AG04449 (cell line): ENCODE measurements around the gene DBNL.
A peak's percentile ranks its signal among the peaks of the same experiment; 100 is the strongest.
"Not testable (repeated sequence)": the region's sequence is repeated elsewhere in the genome, so short reads cannot be mapped to it uniquely, and the experiment has no call there.

Experiments used
- CTCF ChIA-PET: fragments of 350-600 bp; formaldehyde crosslinking; extraction: SDS; loops from one replicate; lab custom pipeline; 2021; ENCODE audit warnings: antibody characterized with exemption; lab: Yijun Ruan, JAX
- POLR2A ChIA-PET: fragments of 400-600, 350-600 bp; formaldehyde crosslinking; extraction: SDS; loops from one replicate; lab custom pipeline; 2020; ENCODE audit warnings: antibody characterized with exemption, inconsistent platforms; lab: Yijun Ruan, JAX
- DNase-seq: peaks from one replicate; pipeline ENCODE4 v3.0.0-alpha.2; 2010; ENCODE audit warnings: low read depth, low spot score
- H3K4me3 ChIP-seq: 2 replicates; pipeline ENCODE4 v1.5.1; 2011; ENCODE audit warnings: low read depth, mild to moderate bottlenecking, control low read depth, low read length
- TF ChIP-seq, protein P1 (sequence below): IDR thresholded peaks from one replicate; pipeline ENCODE4 v1.5.1; 2011; ENCODE audit warnings: mild to moderate bottlenecking, moderate library complexity, low read length, control low read depth, inconsistent platforms; ENCODE audit not compliant: insufficient read depth; ENCODE audit errors: missing control alignments

DBNL gene

DNA sequence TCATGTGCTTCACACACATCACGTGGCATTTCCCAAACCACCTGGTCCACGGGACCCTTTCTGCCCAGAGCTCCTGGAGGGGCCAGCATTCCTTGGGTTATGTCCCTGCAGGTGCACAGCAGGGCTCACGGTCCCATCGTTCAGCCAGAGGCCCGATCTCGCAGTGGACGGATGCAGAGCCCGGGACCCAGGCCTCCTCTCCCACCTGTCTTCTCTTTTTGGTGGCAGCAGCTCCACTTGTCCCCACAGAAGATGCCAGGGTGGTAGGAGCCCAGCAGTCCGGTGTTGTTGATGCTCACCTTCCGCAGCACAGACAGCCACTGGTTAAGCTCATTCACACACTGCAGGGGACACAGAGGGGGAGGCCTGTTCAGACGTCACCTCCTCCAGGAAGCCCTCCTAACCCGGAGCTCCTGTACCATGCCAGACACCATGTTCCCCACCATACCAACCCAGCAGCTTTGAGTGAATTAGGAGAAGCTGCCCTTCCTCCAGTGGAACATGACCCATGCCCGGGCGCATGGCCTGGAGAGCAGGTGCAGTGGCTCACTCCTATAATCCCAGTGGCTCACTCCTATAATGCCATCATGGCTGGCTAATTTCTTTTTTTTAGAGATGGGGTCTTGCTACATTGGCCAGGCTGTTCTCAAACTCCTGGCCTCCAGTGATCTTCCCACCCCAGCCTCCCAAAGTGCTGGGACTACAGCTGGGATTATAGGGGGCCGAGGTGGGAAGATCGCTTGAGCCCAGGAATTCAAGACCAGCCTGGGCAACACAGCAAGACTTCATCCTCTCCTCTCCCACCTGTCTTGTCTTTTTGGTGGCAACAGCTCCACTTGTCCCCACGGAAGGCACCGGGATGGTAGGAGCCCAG is 10.3 kb upstream of the DBNL start:
- POLR2A ChIA-PET, CTCF ChIA-PET, DNase-seq, H3K4me3 ChIP-seq: not testable (repeated sequence)

DNA sequence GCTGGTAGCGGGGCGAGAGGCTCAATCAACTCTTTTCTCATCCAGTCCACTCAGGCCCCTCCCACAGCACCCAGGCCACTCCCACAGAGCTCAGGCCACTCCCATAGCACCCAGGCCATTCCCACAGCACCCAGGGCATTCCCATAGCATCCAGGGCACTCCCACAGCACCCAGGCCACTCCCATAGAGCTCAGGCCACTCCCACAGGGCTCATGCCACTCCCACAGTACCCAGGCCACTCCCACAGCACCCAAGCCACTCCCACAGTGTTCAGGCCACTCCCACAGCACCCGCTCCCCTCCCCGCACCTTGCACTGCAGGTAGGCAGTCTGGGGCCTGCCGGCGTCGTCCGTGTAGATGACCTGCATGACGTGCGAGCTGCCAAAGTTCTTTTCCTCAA is 8.1 kb upstream of the DBNL start:
- POLR2A ChIA-PET: interaction anchor here (0.6 kb wide), 1 partner anchor 418 kb away, joined by 3 read pairs; no protein-coding TSS in a partner anchor
- DNase-seq, H3K4me3 ChIP-seq, CTCF ChIA-PET: not testable (repeated sequence)

DNA sequence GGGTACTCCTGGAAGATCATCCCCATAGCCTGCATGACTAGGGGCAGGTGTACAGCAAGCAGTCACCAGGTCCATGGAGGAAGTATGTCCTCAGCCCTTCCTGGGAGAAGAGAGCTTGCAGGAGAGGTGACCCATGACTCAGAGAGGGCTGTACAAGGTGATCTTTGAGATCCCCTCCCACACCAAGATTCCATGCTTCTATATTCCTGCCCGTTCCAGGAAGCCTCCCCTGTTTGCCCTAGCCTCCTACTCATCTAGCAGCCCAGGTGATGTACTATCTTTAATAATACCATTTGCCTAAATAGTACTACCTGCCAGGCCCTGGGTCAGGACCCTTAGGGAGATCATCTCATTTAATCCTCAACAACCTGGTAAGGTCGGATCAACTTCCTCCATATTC is 6.6 kb upstream of the DBNL start:
- H3K4me3 ChIP-seq, POLR2A ChIA-PET, CTCF ChIA-PET, DNase-seq: not testable (repeated sequence)

DNA sequence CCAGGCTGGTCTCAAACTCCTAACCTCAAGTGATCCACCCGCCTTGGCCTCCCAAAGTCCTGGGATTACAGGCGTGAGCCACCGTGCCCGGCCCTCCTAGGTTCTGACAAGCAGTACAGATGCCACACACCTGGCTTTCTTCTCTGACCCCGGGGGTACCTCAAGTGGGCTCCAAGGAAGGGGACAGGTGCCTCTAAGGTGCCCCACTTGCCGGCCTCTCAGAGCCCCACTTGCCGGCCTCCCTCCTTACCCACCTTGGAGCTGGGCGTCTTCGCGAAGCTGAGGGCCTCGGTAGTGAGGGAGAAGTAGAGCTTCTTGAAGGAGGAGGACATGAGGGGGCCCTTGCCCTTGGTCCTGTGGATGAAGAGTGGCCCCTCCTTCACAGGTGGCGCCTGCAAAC is 5.9 kb upstream of the DBNL start:
- ChIA-PET POLR2A (interaction anchor here (0.6 kb wide), 1 partner anchor 31 kb away, joined by 4 read pairs; no protein-coding TSS in a partner anchor), CTCF (interaction anchor here (0.6 kb wide), 1 partner anchor 19 kb away, joined by 3 read pairs; no protein-coding TSS in a partner anchor)
- not testable (repeated sequence) for DNase-seq, H3K4me3 ChIP-seq

DNA sequence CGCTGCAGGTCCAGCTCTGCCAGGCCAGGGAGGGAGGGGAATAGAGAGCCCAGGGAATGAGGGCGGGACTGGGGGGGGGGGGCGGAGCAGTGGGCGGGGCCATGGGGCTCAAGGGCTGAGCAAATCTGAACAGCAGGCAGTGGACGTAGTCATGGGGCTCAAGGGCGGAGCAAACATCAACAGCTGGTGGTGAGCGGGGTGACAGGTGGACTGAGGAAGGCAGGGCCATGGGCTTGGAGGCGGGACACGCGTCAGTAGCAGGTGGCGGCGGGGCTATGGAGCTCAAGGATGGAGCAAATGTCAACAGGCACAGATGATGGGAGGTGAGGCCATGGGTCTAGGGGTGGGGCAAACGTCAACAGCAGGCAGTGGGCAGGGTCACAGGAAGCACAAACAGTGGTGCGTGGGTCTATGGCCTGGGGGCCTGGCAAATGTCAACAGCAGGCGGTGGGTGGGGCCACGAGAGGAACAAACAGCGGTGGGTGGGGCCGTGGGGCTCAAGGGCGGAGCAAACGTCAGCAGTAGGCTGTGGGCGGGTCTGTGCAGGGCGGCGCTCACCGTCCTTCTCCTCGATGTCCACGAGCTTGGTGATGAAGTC is 5.4 kb upstream of the DBNL start:
- not testable (repeated sequence) for DNase-seq, H3K4me3 ChIP-seq
- ChIA-PET CTCF (interaction anchor here (0.6 kb wide), 1 partner anchor 19 kb away, joined by 3 read pairs; no protein-coding TSS in a partner anchor), POLR2A (interaction anchor here (0.6 kb wide), 1 partner anchor 30 kb away, joined by 4 read pairs; no protein-coding TSS in a partner anchor)

DNA sequence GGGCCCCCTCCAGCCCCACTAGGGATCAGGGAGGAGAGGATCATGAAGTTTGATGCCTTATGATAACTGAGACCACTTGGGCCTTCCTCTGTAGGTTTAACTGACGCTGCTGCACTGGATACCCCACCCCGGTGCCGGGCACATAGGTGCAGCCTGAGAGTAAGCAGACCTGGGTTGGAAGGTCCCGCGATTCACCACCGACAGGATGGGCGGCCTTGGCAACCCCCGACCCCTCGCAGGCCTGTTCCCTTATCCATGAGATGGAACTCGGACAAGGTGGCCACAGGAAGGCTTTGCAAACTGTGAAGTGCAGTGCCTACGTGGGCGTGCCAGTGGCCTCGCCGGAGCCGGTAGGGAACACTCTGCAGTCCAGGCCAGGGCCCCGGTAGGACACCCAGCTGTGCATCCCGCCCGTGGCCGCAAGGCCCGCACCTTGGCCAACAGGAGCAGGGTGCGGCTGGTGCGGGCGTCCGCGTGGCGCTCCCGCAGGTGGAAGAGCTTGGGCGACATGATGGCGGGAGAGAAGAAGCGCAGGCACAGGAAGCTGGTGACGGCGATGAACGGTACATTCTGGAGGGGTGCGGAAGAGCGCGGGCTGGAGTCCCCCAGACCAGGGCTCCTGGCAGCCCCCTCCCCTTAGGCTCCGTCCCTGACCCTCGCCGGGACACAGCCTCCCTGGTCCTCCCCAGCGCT is 4.6 kb upstream of the DBNL start:
- POLR2A ChIA-PET, DNase-seq, H3K4me3 ChIP-seq, CTCF ChIA-PET: not testable (repeated sequence)

DNA sequence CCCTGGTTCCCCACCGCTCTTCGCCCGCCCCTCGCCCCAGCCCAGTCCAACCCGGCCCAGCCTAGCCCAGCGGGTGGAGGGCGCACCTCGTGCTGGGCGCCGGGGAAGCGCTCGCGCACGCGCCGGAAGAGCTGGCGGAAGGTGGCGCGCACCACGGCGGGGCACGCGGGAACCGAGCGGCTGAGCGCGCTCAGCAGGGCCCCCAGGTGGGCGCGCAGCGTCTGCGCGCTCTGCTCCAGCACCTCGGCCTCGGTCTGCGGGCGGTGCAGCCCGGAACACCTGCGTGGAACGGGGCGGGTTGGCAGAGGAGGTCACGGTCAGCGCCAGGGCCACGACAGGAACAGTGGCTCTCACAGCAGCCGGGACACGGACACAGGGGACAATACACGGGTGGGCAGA is 4.0 kb upstream of the DBNL start:
- POLR2A ChIA-PET, CTCF ChIA-PET, DNase-seq: not testable (repeated sequence)
- H3K4me3 ChIP-seq: peak overlapping the region; percentile 41
- TF ChIP-seq, protein P1, sequence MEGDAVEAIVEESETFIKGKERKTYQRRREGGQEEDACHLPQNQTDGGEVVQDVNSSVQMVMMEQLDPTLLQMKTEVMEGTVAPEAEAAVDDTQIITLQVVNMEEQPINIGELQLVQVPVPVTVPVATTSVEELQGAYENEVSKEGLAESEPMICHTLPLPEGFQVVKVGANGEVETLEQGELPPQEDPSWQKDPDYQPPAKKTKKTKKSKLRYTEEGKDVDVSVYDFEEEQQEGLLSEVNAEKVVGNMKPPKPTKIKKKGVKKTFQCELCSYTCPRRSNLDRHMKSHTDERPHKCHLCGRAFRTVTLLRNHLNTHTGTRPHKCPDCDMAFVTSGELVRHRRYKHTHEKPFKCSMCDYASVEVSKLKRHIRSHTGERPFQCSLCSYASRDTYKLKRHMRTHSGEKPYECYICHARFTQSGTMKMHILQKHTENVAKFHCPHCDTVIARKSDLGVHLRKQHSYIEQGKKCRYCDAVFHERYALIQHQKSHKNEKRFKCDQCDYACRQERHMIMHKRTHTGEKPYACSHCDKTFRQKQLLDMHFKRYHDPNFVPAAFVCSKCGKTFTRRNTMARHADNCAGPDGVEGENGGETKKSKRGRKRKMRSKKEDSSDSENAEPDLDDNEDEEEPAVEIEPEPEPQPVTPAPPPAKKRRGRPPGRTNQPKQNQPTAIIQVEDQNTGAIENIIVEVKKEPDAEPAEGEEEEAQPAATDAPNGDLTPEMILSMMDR: peak; percentile 6

DNA sequence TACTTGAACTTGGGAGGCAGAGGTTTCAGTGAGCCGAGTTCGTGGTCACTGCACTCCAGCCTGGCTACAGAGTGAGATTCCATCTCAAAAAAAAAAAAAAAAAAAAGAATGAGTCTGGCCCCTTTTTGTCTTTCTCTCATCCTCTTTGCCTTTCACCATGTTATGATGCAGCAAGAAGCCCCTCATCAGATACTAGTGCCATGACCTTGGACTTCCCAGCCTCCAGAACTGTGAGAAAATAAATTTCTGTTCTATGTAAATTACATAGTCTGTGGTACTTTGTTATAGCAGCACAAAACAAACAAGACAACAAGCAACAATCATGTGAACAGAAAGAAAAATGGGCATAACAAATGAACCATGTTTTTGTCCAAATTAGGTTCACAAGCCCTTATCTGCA is 2.3 kb upstream of the DBNL start:
- no peak overlapping the region for H3K4me3 ChIP-seq
- CTCF ChIA-PET: interaction anchor here (1.0 kb wide), 1 partner anchor 23 kb away, joined by 4 read pairs; no protein-coding TSS in a partner anchor
- TF ChIP-seq, protein P1: no peak
- POLR2A ChIA-PET: interaction anchor here (0.7 kb wide), 1 partner anchor 209 kb away, joined by 3 read pairs; no protein-coding TSS in a partner anchor
- no peak for DNase-seq

DNA sequence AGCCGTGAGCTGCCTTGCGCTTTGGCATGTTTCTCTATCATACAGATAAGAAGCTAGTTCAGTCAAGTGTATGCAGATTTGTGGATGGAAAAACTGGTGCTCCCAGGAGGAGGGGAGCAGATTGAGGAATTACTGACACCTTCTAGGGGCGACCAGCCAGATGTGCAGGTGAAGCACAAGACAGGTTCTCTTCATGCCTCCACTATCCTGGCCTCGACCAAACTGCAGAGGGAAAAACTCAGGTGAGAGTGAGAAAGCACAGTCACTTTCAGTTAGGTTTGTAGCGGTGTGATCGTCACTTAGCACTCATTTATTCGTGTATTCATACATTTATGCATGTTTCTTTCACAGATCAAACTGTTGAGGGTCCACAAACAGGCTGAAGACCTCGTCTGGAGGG is 600 bp upstream of the DBNL start:
- POLR2A ChIA-PET: interaction anchor here (0.8 to 1.1 kb wide), 2 partner anchors 29 to 48 kb away, joined by 3 read pairs; no protein-coding TSS in a partner anchor
- DNase-seq: no peak
- TF ChIP-seq, protein P1: no peak
- CTCF ChIA-PET: no interaction called here
- H3K4me3 ChIP-seq: peak overlapping the region; percentile 94
